GM18867 (cell line): Measurements from ENCODE around the gene PLEKHM1.

Experiments used
- ATAC-seq: cut with Tn5 transposase; IDR thresholded peaks from one replicate; pipeline ENCODE4 v1.9.1; 2021; ENCODE audit warnings: mild to moderate bottlenecking, moderate library complexity; ENCODE audit not compliant: unreplicated experiment

Gene PLEKHM1

DNA sequence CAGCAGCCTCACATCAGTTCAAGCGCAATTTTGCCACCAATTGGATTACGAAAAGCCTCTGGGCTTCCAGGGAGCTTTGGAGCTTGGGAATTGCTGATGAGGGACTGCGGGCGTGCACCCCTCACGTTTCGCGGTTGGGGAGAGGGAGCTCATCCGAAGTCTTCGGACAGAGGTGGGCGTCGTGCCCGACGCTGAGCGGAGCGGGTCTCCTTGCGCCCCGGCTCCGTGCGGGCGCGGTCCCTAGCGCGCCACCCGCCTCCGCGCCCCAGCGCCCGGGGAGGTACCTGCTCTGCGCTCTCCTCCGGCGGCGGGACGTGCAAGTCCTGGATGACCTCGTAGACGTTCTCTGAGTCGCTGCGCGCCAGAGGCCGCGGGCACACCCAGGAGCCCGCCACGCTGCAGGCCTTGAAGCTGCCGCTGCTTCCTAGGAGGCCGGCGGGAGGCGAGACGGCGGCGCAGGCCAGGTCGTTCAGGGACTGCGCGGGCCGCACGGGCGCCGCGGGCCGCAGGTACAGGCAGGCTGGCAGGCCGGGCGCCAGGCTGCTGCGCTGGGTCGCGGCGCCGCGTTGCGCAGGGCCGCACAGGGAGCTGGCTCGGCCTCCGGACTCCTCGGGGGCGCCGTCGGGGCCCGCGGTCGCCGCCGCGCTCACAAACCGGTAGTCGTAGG is 61.0 kb downstream of the PLEKHM1 start:
- ATAC-seq, result no peak

DNA sequence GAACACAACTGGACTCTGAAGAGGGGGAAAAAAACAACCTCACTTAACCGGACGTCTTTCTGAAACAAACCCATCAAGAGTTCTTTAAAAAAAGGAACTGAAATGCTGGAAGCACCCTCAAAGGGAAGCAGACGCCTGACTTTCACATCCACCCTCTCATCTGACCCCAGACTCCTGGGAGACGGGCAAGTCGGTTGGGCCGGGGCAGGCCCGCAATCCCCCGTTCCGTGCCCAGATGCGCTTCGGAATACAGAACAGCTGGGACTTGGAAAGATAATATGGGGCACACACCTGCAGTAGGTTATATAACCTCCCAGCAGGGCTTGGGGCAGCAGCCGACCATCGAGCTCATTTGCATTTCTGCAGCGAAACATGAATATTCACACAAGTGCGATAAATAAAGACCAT is 61.6 kb downstream of the PLEKHM1 start:
- ATAC-seq, result no peak

DNA sequence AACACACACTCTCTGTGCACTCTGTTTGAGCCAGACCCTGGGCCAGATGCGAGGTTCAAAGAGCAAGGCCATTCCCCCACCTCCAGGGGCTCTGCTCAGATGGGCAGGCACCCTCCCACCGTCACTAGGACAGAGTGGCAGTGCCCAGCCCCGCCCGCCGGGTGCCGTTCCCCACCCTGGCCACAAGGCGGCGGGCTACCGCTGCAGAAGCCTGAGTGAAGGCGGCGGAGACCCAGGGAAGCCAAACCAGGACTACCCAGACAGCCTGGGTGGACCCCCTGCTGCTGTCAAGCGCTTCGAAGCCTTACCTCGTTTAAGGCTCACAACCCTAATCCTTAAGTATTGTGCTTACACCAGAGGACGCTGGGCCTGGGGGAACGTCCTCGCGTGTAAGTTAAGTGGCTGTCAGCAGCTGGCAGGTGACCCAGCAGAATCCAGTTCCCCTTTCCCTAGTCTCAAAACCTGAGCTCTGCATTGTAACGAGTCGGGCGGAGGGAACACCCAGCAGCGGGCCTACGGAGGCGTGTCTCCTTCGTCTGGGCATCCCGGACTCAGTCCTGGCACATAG is 62.4 kb downstream of the PLEKHM1 start:
- peak; percentile 43 for ATAC-seq

DNA sequence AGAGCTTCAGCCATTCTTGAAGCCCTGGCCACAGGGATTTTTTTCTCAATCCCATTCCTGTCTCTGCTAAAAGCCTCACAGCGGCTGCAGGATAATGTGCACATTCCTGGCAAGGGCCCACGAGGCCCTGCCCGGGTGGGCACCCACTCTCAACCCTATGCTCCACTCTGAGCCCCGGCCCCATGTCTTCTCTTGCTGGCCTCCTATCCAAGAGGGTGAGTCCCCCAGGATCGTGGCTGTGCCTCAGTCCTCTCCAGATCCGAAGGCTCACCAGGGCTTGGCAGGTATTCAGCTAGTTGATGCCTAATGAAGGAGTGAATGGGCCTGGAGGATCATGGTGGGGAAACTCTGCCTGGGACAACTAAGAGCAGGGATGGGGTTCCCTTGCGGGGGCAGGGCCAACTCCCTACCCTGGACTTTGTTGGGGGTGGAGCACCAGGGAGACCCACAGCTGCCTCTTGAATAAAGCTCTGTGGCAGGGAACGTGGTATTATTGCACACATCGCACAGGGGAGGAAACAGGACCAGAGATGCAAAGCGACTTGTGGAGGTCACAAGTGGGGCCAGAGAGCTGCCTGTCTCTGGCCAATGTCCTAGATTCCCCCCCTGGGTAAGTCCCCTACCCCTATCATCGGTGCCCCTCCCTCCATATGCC is 63.2 kb downstream of the PLEKHM1 start:
- no peak for ATAC-seq

DNA sequence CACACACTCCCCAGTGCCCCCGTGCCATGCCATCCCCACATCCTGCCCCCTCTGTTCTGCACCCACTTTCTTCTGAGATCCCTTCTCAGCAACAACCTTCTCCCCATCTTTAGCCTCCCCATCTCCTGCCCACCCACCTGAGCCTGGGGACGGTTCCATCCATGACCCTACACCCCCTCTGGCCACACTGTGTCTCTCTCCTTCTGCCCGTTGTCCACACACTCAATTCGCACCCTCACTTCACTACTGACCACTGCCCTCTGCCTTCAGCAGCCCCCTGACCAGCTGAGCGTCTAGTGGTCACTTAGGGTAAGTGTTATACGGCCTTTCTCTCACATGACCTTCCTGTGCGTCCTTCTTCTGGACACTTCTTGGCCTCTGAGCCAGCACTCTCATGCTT is 64.0 kb downstream of the PLEKHM1 start:
- ATAC-seq, result no peak

DNA sequence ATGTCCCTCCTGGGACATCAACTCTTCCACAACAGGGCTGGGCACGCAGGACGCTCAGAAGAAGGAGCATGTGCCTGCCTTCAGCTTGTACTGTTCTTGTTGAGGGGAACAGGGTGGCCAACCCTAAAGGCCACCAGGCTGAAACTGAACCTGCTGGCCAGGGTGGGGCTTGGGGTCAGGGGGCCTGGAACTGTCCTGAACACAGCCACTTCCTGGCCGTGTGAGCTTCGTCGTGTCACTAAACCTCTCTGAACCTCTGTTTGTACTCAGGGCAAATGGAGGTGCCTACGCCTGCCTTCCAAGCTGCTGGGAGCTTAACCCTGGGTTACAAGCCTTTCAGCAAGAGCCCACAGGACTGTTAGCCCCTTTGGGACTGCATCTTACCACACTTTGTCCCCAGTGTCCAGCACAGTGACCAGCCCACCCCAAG is 64.5 kb downstream of the PLEKHM1 start:
- no peak for ATAC-seq

DNA sequence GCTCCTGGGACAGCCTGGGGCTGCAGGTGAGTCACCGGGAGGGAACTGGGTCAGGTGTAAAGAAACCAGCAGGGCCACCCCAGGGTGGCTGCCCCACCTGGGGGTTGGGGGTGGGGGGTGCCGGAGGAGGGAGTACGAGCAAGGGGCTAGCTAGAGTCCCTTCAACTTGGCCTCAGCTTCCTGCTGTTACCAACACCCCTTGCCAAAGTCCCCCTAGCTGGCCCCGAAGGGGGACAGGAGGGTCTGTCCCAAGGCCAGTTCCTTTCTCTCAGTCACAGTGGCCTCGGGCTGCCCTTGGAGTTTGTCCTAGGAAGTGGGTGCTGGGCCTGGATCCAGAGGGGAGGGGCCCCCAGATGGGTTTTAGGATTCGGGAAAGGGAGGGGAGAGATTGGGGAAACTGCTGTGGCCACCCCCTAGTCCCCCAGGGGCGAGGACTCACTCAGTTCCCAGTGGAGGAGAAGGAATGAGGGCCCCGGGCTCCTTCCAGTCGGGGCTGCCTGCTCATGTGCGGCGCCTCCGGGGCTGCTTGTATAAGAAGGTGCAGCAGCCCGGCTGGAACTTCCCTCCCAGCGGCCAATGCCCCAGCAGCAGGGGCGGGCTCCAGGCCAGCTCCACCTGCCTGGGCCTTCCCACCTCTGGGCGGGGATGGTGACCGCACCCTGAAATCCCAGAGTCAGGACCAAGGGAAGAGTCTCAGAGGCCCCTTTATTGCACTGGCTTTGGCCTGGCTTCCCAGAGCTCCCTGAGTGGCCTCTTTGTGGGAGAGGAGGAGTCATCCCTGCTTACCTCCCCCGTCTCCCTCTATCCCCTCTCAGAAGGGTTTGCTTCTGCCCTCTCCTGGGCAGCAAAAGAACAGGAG is 65.2 kb downstream of the PLEKHM1 start:
- no peak for ATAC-seq

DNA sequence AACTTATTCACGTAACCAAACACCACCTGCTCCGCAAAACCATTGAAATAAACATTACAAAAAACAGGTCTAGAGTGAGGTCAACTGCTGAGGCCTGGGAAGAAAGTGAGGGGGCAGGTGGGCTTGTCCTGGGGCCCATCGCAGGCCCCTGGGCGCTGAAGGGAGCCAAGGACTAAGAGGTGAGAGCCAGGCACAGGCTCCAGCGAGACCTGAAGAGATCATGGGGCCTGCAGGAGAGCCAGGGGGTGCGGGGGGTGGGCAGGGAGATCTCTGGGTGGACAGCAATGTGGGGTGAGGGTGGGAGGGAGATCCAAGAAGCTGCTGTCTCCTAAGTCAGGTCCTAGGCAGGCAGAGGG is 65.8 kb downstream of the PLEKHM1 start:
- no peak for ATAC-seq

DNA sequence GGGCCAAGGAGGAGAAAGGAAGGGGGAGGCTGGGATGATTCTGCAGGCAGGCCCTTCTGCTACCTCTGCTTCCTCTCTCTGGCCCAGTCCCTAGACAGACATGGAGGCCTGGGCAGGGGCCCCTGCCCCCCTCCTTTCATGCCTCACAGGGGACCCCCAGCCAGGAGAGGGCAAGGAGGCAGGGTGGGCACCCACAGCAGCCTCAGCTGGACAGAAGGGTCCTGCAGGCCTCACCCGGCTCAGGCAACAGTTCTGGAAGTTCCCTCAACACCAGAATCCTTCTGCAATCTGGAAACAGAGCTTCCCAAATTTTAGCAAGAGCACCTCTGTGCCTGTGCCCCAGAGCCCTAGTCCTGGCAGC is 66.6 kb downstream of the PLEKHM1 start:
- no peak for ATAC-seq

DNA sequence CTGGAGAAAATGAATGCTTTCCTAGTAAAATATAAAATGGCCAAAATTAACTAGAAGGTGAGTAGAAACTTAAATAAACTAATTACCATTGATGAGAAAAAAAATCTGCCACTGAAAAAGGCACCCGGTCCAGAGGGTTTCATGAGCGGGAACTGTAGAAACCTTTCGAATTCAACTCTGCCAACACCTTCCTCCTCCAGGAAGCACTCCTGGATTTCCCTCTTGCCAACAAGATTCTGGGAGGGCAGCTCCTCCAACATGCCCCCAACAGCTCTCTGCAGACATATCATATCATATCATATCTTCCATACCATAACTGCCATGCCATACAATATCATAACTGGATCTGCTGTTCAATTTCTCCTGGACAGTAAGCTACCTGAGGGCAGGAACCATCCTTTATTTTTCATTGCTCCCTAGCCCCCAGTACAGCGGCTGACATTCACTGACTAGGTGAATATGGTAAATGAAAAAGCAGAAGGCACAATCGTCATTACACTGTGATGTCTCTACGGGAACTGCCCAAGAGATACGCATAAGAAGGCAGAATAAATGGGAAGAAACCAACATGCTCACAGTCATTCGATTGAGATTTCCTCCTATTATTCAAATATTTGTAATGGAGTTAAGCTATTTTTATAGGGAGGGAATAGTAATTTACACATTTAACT is 67.1 kb downstream of the PLEKHM1 start:
- ATAC-seq, result no peak

DNA sequence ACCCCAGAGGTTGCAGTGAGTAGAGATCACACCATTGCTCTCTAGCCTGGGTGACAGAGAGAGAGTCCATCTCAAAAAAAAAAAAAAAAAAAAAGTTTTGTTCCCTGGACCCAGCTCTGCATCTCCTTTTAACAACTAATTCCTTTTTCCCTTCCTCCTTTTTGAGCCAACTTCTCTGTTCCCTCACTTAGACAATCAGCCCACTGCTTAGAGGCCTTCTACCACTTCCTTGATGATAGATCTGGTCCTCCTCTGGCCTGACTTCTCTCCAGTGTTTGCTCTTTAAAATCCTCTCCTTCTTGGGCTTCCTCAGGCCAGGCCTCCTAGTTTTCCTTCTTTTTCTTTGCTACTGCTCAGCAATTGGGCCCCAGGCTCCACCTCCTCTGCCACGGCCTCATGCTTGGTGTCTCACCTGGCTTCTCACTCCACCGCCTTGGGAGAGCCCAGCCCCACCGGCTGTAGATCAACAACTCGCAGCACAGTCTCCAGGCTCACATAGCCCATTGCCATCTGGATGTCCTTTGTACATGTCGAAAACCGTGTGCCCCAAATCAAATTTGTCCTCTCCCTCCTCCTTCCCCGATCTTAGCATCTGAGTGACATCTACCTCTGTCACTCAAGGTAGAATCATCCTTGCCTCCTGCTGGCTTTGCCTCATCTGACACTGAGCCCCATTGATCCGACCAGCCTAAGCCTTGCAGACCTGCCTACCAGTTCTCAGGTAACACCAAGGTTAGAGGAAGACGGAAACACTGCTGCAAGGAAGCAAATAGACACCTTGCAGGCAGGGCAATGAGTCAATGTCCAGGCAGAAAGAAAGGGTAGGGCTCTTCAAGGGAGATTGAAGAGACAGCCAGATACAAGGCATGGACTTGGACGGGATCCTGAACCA is 75.3 kb downstream of the PLEKHM1 start:
- ATAC-seq, result no peak

DNA sequence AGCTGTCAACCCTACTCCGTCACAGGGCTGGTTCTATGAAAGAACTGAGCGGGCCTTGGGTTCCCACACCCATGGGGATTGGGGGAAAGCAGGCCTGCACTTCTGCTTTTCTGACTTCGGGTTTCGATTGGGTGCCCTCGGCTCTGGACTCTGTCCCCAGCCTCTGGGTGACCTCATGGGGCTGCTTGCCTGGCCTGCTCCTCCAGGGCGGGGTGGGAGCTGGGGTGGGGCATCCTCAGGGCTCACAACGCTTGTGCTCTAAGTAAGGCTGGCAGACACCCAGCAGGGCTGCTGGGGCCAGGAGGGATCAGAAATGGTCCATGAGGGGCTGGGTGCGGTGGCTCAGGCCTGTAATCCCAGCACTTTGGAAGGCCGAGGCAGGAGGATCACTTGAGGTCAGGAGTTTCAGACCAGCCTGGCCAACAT is 77.0 kb downstream of the PLEKHM1 start:
- no peak for ATAC-seq

DNA sequence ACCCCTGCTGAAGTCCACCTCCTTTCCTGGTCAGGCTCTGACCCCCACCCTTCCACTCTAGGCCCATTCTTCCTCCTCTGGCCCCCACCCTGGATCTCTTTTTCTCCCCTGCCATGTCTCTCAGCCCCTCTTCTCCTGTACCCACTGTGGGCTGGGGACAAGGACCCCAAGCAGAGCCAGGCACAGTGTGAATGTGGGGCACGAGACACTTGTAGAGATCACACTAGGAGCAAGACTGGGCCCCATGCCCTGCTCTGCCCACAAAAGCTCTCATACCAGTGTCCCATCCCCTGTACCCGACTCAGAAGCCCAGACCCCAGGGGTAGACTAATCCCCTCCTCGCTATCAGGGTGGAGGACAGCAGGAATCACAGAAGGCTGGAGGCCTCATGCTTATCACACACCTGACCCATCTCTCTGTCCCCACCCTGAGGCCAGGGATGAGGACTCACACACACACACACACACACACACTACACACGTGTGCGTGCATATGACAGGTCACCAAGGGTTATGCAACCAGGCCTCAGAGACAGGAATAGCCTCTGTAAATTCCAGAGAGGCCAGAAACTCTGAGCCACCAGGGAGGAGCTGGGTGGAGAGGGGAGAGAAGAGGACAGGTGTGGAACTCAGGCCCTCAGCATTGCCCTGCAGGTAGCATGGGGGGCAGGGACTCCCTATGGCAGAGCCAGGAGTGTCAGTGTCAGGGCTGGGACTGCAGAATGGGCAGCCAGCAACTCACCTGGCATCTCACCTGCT is 79.0 kb downstream of the PLEKHM1 start:
- no peak for ATAC-seq

DNA sequence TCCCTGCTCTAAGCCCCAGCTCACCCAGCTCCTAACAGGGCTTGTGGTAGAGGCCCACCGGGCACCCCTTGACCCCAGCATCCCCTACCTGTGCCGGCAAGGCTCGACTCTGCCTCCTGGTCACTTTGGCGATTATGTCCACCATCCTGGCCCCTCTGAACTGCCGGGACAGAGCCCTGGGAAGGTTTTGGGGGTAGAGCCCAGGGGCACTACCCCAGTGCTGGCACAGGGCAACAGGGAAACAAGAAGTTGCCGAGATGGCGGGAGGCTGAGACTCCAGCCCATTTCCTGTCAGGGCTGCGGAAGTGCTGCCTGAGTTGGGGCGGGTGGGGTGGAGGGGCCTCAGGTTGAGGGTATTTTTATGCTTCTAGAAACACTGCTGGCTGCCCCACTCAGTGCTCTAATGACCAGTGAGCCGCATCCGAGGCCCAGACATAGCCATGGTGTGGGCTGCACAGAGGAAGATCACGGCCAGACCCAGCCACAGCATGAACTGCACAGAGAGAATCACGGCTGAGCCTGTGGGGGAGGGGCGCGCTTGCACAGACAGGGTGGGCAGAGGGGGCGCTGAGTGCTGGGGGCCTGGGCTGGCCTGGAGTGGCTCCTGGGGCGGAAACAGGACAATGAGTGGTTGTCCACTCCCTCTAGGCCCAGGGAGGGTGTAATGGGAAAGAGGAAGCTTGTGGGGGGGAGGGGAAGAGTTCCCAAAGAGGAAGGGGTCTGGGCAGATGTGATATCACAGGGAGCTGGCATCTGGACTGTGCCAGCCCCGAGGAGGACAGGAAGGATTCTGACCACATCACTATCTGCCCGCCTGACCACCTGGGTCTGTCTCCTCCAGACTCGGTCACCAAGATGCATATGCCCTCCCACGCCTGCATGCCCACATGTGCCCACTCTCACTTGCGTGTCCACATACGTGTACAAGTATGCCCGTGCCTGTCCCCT is 80.1 kb downstream of the PLEKHM1 start:
- no peak for ATAC-seq

DNA sequence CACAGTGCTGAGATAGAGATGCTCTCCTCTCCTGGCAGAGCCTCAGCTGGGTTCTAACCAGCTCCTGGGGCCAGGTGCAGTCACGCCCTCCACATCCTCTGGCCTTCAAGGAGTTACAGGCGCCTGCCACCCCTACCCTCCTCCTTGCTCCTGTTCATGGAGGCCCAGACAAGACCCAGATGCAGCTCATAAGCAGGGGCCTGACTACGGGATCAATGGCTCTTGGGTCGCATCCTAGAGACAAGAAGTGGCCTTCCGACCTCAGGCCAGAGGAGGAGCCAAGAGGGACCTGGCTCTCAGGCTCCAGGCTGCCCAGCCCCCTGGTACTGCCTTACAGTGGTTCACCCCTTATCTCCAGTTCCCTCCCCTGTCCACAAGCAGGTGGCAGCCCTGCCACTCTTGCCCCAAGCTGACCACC is 80.9 kb downstream of the PLEKHM1 start:
- no peak for ATAC-seq

DNA sequence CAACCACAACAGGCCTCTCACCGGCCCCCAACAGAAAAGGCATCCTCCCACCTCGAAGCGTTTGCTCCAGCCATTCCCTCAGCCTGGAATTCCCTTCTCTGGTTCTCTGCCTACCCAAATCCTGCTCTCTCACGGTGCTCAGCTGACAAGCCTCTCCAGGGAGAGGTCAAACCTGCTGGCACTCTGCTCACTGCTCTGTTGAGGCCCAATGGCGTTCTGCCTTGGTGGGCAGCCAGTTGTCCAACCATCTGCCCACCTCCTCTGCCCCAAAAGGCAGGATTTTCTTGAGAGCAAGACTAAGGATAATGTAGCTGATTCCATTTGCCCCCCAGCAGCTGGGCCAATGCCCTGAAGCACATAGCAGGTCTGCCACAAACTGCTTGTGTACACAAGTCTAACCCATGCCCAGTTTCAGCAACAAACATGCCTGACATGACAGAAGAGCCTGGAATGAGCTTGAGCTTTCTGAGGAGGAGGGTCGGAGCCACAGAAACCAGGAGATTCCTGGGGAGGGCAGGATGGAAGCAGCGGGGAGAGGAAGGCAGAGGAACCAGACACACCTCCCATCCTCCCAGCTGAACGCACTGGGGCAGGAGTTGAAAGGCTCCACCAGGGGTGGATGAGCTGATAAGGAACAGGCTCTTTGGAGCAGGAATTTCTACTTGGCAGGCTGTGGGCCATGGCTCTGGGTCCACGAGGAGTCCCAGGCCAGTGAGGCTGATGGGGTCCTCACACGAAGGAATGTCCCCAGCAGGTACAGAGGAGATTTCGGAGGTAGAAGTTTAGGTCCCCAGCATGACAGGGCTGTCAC is 81.7 kb downstream of the PLEKHM1 start:
- no peak for ATAC-seq

DNA sequence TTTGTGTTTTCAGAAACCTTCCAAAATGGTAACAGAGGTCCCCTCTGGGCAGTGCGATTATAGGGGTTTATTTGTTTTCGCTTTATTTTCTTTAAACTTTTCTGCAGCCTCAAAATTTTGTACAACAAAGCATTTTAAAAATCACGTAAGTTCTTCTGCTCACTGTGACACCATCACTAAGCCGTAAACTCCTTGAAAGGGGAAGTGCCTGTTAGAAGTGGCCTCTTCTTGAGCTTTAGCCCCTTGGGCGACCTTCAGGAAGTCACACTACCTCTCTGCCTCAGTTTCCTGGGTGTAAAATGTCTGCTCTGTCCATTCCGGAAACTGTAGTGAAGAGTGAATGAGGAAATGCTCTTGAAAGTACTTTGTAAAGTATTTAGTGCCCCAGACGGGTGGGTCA is 84.4 kb downstream of the PLEKHM1 start:
- ATAC-seq, result no peak
